Stomach (tissue), 9 donors: ENCODE measurements around the gene MAGIX. TPM values are rescaled to one million over a fixed set of nuclear protein-coding genes. Genes with fewer than 3 reads are reported as not detected.

Experiments used
- DNase-seq, 2 donors: peaks; one replicate each; pipeline versions ENCODE4 v3.0.0 to v3.0.0-alpha.2; 2013 to 2019
- H3K27ac ChIP-seq, 5 donors: fragments of 200-600 bp in 4 of 5; sonication (generic) in 4 of 5; one replicate each; pipeline ENCODE4 v1.5.1; 2013 to 2019; ENCODE audit warnings: mild to moderate bottlenecking in 1 of 5, moderate library complexity in 1 of 5
- H3K27me3 ChIP-seq, 3 donors: fragments of 200-600 bp; sonication (generic); one replicate each; pipeline ENCODE4 v1.5.1; 2017 to 2019; ENCODE audit warnings: mixed run types in 1 of 3
- H3K36me3 ChIP-seq, 4 donors: fragments of 200-600 bp; sonication (generic); 1 replicate in 3 of 4; 2 replicates in 1 of 4; pipeline ENCODE4 v1.5.1; 2016 to 2019
- H3K4me1 ChIP-seq, 4 donors: fragments of 200-600 bp; sonication (generic); one replicate each; pipeline ENCODE4 v1.5.1; 2016 to 2019
- H3K4me3 ChIP-seq, 4 donors: fragments of 200-600 bp; sonication (generic) in 3 of 4; one replicate each; pipeline ENCODE4 v1.5.1; 2016 to 2019; ENCODE audit warnings: mild to moderate bottlenecking in 1 of 4
- H3K9me3 ChIP-seq, 4 donors: fragments of 200-600 bp; sonication (generic); one replicate each; pipeline ENCODE4 v1.5.1; 2016 to 2019
- CTCF ChIP-seq, 7 experiments: fragments of 450-650 bp in 4 of 7; fragments of 200-600 bp in 3 of 7; sonication (generic) in 3 of 7; IDR thresholded peaks; one replicate each; pipeline ENCODE4 v1.5.1; 2016 to 2019; ENCODE audit warnings: antibody characterized with exemption in 7 of 7, control low read depth in 2 of 7, mild to moderate bottlenecking in 1 of 7
- EP300 ChIP-seq: sonication (generic); formaldehyde crosslinking; IDR thresholded peaks from one replicate; pipeline ENCODE4 v1.6.1; 2017; ENCODE audit warnings: antibody characterized with exemption
- POLR2A ChIP-seq, 4 donors: fragments of 450-650 bp; IDR thresholded peaks; one replicate each; pipeline ENCODE4 v1.6.1; 2016; ENCODE audit warnings: antibody characterized with exemption in 4 of 4, control low read depth in 2 of 4, mild to moderate bottlenecking in 1 of 4, moderate library complexity in 1 of 4
- POLR2AphosphoS5 ChIP-seq, 3 donors: sonication (generic); formaldehyde crosslinking; IDR thresholded peaks; one replicate each; pipeline ENCODE4 v1.6.1; 2016; ENCODE audit warnings: antibody characterized with exemption in 3 of 3
- WGBS, 5 donors: extraction: QIAGEN DNeasy Blood & Tissue Kit in 3 of 5; methylation state at CpG; one replicate each; pipeline versions ENCODE4 v1.1.5 to v1.1.7; 2013 to 2018; 5-methylcytosine and 5-hydroxymethylcytosine counted together
- intact Hi-C: fragments of 100-400 bp; cut with DNase I; formaldehyde crosslinking; loops from one replicate; pipeline ENCODE4 v1.15.1; 2023; ENCODE audit warnings: low total_unique reads
- polyA plus RNA-seq, 3 donors: library from polyadenylated mRNA; stranded (reverse); fragments of 200-250 nt; gene quantifications; one replicate each; pipeline ENCODE4 v1.2.3, GENCODE V29; 2013
- total RNA-seq, 5 donors: library from RNA; depleted of rRNA; stranded (reverse); fragments of >200 nt; gene quantifications; one replicate each; pipeline versions ENCODE4 v1.1.0 to v1.2.3, GENCODE V29; 2014 to 2016
- donor health status: healthy with polysubstance abuse.
- donor health status: Bipolar disorder and iron deficiency.
- donor health status: healthy.

MAGIX gene
- total and polyA plus RNA-seq, 8 donors, result 4.7 to 43.2 (median 25.2) TPM

- Histone ChIP-seq H3K9me3 (peaks cover 0 to 5% (median 0%) of the 10 kb centered on the region in 4 donors), H3K4me1 (peaks cover 3 to 40% (median 18%) of the 10 kb centered on the region in 4 donors), H3K27ac (no peak overlapping the region), H3K27me3 (no peaks in the 10 kb centered on the region), H3K36me3 (peaks cover 4 to 69% (median 61%) of the 10 kb centered on the region in 4 donors), H3K4me3 (no peak overlapping the region)
- no peak for TF ChIP-seq POLR2AphosphoS5 (IDR thresholded peaks at IDR 0.05)
- no peak for TF ChIP-seq POLR2A (IDR thresholded peaks at IDR 0.05)
- no peak for TF ChIP-seq CTCF (IDR thresholded peaks at IDR 0.05)
- no peak for TF ChIP-seq EP300
- no peak for DNase-seq
- intact Hi-C loops, result no loop called here
- 81 to 100% (median 96%) methylated on average over 1 to 2 of the region's 2 CpGs for WGBS, 5 donors
Observed at GRCh38 chrX:49179358-49179757, 16.8 kb downstream of the MAGIX start.

DNA sequence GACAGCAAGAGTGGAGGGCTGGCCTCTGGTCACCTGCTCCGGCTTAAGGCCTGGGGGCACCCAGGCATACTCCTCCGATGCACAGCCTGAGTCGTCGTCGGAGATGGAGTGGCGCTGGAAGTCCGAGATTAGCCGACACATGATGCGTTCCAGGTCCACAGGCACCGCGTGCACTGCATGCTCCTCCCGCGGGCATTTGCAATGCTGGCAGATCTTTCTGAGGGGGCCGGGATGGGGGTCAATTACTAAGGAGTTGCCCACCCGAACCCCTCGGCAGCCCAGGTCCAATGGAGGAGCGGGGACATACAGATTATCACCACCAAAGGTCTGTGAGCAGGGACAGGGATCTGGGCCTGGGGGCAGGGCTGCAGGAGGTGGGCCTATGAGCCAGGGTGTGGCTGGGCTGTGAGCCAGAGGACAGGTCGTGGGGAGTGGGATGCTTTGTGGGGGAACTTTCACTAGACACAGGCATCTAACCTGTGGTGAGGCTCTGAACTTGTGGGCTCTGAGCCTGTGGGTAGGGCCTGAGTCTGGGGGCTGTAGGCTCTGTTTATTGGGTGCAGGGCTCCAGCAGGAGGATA lies 21.2 kb downstream of the MAGIX start:
- WGBS, 5 donors, result 76 to 89% (median 84%) methylated on average over 6 to 18 of the region's 18 CpGs
- Histone ChIP-seq H3K4me3 (peak overlapping the region in 3 of 4 donors; percentile 48 to 58 (median 57)), H3K27ac (peak overlapping the region in 3 of 5 donors; percentile 82 to 86 (median 86)), H3K36me3 (peaks cover 4 to 40% (median 30%) of the 10 kb centered on the region in 4 donors), H3K4me1 (peaks cover 9 to 26% (median 16%) of the 10 kb centered on the region in 4 donors), H3K27me3 (no peaks in the 10 kb centered on the region), H3K9me3 (peaks cover 0 to 5% (median 0%) of the 10 kb centered on the region in 4 donors)
- TF ChIP-seq POLR2A (IDR thresholded peaks at IDR 0.05) (no peak), EP300 (no peak), CTCF (IDR thresholded peaks at IDR 0.05) (no peak), POLR2AphosphoS5 (IDR thresholded peaks at IDR 0.05) (no peak)
- intact Hi-C loops, result no loop called here
- peak in 1 of 2 donors; percentile 36 for DNase-seq

- H3K4me3 ChIP-seq, result peak overlapping the region; percentile 48 to 58 (median 54)
- peak; percentile 93 to 96 for DNase-seq
- TF ChIP-seq POLR2AphosphoS5 (IDR thresholded peaks at IDR 0.05), result peak in 2 of 3 donors; percentile 66 to 72
- TF ChIP-seq CTCF (IDR thresholded peaks at IDR 0.05), result no peak
- TF ChIP-seq POLR2A (IDR thresholded peaks at IDR 0.05), result peak in 2 of 4 donors; percentile 17 to 27
- H3K4me1 ChIP-seq, result peaks cover 9 to 28% (median 16%) of the 10 kb centered on the region in 4 donors
- no peaks in the 10 kb centered on the region for H3K27me3 ChIP-seq
- peak overlapping the region; percentile 68 to 86 (median 82) for H3K27ac ChIP-seq
- WGBS, 5 donors, result 6 to 44% (median 23%) methylated on average over 24 to 46 of the region's 46 CpGs
- peaks cover 4 to 32% (median 22%) of the 10 kb centered on the region in 4 donors for H3K36me3 ChIP-seq
- H3K9me3 ChIP-seq, result no peaks in the 10 kb centered on the region
- intact Hi-C loops, result no loop called here
Observed at GRCh38 chrX:49184294-49185281, 22.0 kb downstream of the MAGIX start.
